HuH-7.5 (cell line): Measurements from ENCODE around the gene PPP3R1.
A peak's percentile ranks its signal among the peaks of the same experiment; 100 is the strongest.
"Not testable (repeated sequence)": the region's sequence is repeated elsewhere in the genome, so short reads cannot be mapped to it uniquely, and the experiment has no call there.

Experiments
- DNase-seq: peaks from one replicate; pipeline ENCODE4 v3.0.0; 2011; ENCODE audit warnings: low spot score

The PPP3R1 gene

GRCh38 chr2:68185541-68186164, 66.7 kb downstream of the PPP3R1 start:
- DNase-seq = peak; percentile 6

- no peak for DNase-seq
Observed at GRCh38 chr2:68182902-68183301, 69.4 kb downstream of the PPP3R1 start.

GRCh38 chr2:68178954-68179627, 73.2 kb downstream of the PPP3R1 start:
- no peak for DNase-seq

GRCh38 chr2:68178432-68178831, 73.9 kb downstream of the PPP3R1 start:
- no peak for DNase-seq

- no peak for DNase-seq
Observed at GRCh38 chr2:68177541-68177940, 74.8 kb downstream of the PPP3R1 start.

GRCh38 chr2:68176657-68177056, 75.7 kb downstream of the PPP3R1 start:
- DNase-seq = no peak

- not testable (repeated sequence) for DNase-seq
Observed at GRCh38 chr2:68175210-68175609, 77.1 kb downstream of the PPP3R1 start.

GRCh38 chr2:68172990-68173700, 79.2 kb downstream of the PPP3R1 start:
- no peak for DNase-seq

GRCh38 chr2:68172521-68172920, 79.8 kb downstream of the PPP3R1 start:
- DNase-seq = no peak

GRCh38 chr2:68171684-68172083, 80.6 kb downstream of the PPP3R1 start:
- no peak for DNase-seq

- no peak for DNase-seq
Observed at GRCh38 chr2:68171146-68171545, 81.2 kb downstream of the PPP3R1 start.

- no peak for DNase-seq
Observed at GRCh38 chr2:68169308-68169707, 83.0 kb downstream of the PPP3R1 start.

- no peak for DNase-seq
Observed at GRCh38 chr2:68167186-68167585, 85.1 kb downstream of the PPP3R1 start.

- DNase-seq = no peak
Observed at GRCh38 chr2:68163641-68164040, 88.7 kb downstream of the PPP3R1 start.

- DNase-seq = no peak
Observed at GRCh38 chr2:68158134-68158447, 94.2 kb downstream of the PPP3R1 start.

GRCh38 chr2:68157402-68158133, 94.8 kb downstream of the PPP3R1 start, which contains the start of gene PNO1:
TSS of gene PNO1 (plus strand) at chr2:68157888. CDS start at chr2:68157935, 47 bp downstream.
- DNase-seq = peak; percentile 81

GRCh38 chr2:68157002-68157401, 95.3 kb downstream of the PPP3R1 start:
- peak; percentile 35 for DNase-seq

GRCh38 chr2:68156419-68156818, 95.9 kb downstream of the PPP3R1 start:
- no peak for DNase-seq

GRCh38 chr2:68155618-68156017, 96.7 kb downstream of the PPP3R1 start:
- DNase-seq = no peak

- DNase-seq = no peak
Observed at GRCh38 chr2:68152681-68153347, 99.5 kb downstream of the PPP3R1 start.

GRCh38 chr2:68151037-68151436, 101.3 kb downstream of the PPP3R1 start:
- no peak for DNase-seq

- DNase-seq = no peak
Observed at GRCh38 chr2:68141875-68142274, 110.5 kb downstream of the PPP3R1 start.
